BLaER1 (cell line): Measurements from ENCODE around the gene ARID2.

Experiments used
- H3K27ac ChIP-seq: shearing (Covaris generic); formaldehyde crosslinking; 2 replicates; pipeline ENCODE4 v1.8.1; 2022
- H3K27me3 ChIP-seq: shearing (Covaris generic); formaldehyde crosslinking; 2 replicates; pipeline ENCODE4 v1.8.1; 2022
- H3K36me3 ChIP-seq: shearing (Covaris generic); formaldehyde crosslinking; 2 replicates; pipeline ENCODE4 v1.8.1; 2022
- H3K4me1 ChIP-seq: shearing (Covaris generic); formaldehyde crosslinking; 2 replicates; pipeline ENCODE4 v1.8.1; 2022
- H3K4me2 ChIP-seq: shearing (Covaris generic); formaldehyde crosslinking; 2 replicates; pipeline ENCODE4 v1.8.1; 2022
- H3K4me3 ChIP-seq: shearing (Covaris generic); formaldehyde crosslinking; 2 replicates; pipeline ENCODE4 v1.8.1; 2022
- H3K9ac ChIP-seq: shearing (Covaris generic); formaldehyde crosslinking; 2 replicates; pipeline ENCODE4 v1.8.1; 2022
- H3K9me3 ChIP-seq: shearing (Covaris generic); formaldehyde crosslinking; 2 replicates; pipeline ENCODE4 v1.8.1; 2022
- H4K20me1 ChIP-seq: shearing (Covaris generic); formaldehyde crosslinking; 2 replicates; pipeline ENCODE4 v1.8.1; 2022
- Cebpa-rat ChIP-seq: shearing (Covaris generic); IDR thresholded peaks from 2 replicates; pipeline ENCODE4 v1.8.1; 2022

The ARID2 gene

GRCh38 chr12:45730084-45730347, 510 bp downstream of the ARID2 start:
- peaks cover 7% of the 10 kb centered on the region; the same call in 1 of the 2 replicates for H3K36me3 ChIP-seq
- H4K20me1 ChIP-seq = peaks cover 41% of the 10 kb centered on the region
- H3K9ac ChIP-seq = peak overlapping the region; percentile 99
- TF ChIP-seq Cebpa-rat = no peak
- H3K4me1 ChIP-seq = peaks cover 18% of the 10 kb centered on the region
- no peaks in the 10 kb centered on the region for H3K9me3 ChIP-seq
- H3K27me3 ChIP-seq = no peaks in the 10 kb centered on the region
- peak overlapping the region; percentile 88 for H3K4me2 ChIP-seq
- peak overlapping the region; percentile 97 for H3K27ac ChIP-seq
- peak overlapping the region; percentile 88 for H3K4me3 ChIP-seq

DNA sequence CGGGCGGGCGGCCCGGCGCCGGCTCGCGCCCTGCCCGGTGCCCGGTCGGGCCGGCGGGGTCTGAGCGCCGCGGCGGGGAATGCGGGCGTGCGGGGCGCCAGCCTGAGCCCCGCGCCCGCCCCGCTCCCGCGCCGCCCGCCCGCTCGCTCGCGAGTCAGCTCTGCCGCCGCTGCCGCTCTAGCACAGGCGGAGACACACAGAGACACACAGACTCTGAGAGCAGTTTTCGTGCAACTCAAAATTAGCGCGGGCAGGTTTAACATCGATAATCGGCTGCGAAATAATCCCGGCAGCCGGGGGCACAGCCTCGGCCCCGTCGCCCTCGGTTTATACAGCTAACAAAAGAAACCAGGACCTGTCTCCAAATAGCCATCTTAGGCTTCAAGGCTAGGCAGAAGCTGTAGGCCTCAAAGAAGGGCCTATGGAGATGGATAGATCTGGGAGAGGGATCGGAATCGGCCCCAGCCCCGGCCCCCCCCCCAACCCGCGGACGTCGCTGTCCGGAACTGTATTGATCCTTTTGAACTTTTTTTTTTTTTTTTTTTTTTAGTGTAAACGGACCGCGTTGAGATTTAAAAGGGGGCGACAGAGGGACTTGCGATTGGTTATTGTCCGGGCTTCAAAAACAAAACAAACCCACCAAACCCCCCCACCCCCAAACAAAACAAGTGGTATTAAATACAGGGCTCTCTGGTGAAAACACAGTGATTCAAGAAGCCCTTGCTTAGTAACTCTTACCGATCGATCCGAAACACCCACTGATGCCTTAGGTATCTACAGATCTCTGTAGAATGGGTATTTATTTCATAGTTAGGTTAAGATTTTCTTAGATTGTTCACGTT, 1.1 kb downstream of the ARID2 start:
- Histone ChIP-seq H3K4me1 (peaks cover 16% of the 10 kb centered on the region), H3K4me2 (peak overlapping the region; percentile 88), H3K9me3 (no peaks in the 10 kb centered on the region), H3K27me3 (no peaks in the 10 kb centered on the region), H3K9ac (peak overlapping the region; percentile 99), H3K27ac (peak overlapping the region; percentile 97), H3K4me3 (peak overlapping the region; percentile 88), H4K20me1 (peaks cover 35% of the 10 kb centered on the region), H3K36me3 (peaks cover 12% of the 10 kb centered on the region; the same call in 1 of the 2 replicates)
- no peak for TF ChIP-seq Cebpa-rat

DNA sequence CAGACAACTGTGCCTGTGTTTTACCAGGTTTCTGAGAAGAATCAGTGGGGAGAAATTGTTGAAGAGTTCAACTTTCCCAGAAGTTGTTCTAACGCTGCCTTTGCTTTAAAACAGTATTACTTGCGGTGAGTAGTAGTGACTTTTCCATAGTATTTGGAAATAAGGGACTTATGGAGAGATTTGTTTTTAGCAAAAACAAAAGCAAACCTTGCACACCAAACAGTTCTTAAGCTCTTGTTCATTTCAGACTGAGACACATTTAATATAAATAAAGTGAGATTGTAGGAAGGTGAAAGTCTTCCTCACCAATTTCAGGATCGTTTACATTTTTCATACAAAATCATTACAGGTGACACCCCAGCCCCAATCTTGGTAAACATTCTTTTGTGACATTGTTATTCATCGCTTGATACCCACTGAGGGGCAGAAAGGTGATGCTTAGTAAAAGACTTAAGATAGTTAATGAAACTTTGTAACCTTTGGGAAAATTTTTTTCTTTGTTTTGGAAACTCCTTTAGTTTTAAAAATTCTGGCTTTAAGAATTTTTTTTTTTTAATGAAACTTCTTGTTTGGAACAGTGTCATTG, 1.8 kb downstream of the ARID2 start:
- H3K4me3 ChIP-seq = peak overlapping the region; percentile 88
- H3K9me3 ChIP-seq = peaks cover 5% of the 10 kb centered on the region; the same call in 1 of the 2 replicates
- no peaks in the 10 kb centered on the region for H3K27me3 ChIP-seq
- H4K20me1 ChIP-seq = peaks cover 34% of the 10 kb centered on the region
- peaks cover 19% of the 10 kb centered on the region; the same call in 1 of the 2 replicates for H3K36me3 ChIP-seq
- H3K9ac ChIP-seq = peak overlapping the region; percentile 99
- no peak for TF ChIP-seq Cebpa-rat
- H3K4me1 ChIP-seq = peaks cover 16% of the 10 kb centered on the region
- peak overlapping the region; percentile 88 for H3K4me2 ChIP-seq
- H3K27ac ChIP-seq = peak overlapping the region; percentile 97

- peaks cover 43% of the 10 kb centered on the region for H4K20me1 ChIP-seq
- H3K9me3 ChIP-seq = peaks cover 15% of the 10 kb centered on the region
- no peaks in the 10 kb centered on the region for H3K27me3 ChIP-seq
- H3K4me2 ChIP-seq = peak overlapping the region; percentile 88
- TF ChIP-seq Cebpa-rat = no peak
- peaks cover 16% of the 10 kb centered on the region for H3K4me1 ChIP-seq
- 0 out of 2 replicates have a peak overlapping the region, but pooled peaks have one; percentile 97 for H3K27ac ChIP-seq
- H3K9ac ChIP-seq = peak overlapping the region; percentile 99
- peaks cover 28% of the 10 kb centered on the region for H3K36me3 ChIP-seq
- H3K4me3 ChIP-seq = peak overlapping the region; percentile 88
Observed at GRCh38 chr12:45732250-45732649, 2.7 kb downstream of the ARID2 start.

GRCh38 chr12:45732936-45733335, 3.4 kb downstream of the ARID2 start:
- Histone ChIP-seq H4K20me1 (peaks cover 50% of the 10 kb centered on the region), H3K27me3 (no peaks in the 10 kb centered on the region), H3K36me3 (peaks cover 34% of the 10 kb centered on the region), H3K27ac (0 out of 2 replicates have a peak overlapping the region, but pooled peaks have one; percentile 10), H3K4me2 (peak overlapping the region; percentile 80), H3K4me1 (peaks cover 16% of the 10 kb centered on the region), H3K9ac (peak overlapping the region; percentile 42; the same call in 1 of the 2 replicates), H3K4me3 (peak overlapping the region; percentile 40; the same call in 1 of the 2 replicates), H3K9me3 (peaks cover 15% of the 10 kb centered on the region)
- TF ChIP-seq Cebpa-rat = no peak

DNA sequence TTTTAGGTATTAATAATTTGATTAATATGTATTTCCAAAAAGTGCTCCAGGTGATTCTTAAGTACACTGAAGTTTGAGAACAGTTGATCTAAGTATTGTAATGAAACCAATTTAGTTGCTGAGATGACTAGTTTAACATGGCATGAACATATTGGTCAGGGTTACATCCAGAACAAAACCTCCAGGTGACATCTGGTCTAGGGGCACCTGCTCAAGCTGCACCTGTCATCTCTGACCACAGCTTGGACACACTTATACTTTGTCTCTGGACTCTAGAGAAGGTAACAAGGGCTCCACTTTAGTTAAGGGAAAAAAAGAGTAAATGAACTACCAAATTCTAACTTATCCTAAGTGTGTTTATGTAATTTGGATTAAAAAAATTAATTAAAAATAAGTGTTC, 8.1 kb downstream of the ARID2 start:
- H3K4me3 ChIP-seq = no peak overlapping the region
- peaks cover 72% of the 10 kb centered on the region for H4K20me1 ChIP-seq
- no peak overlapping the region for H3K27ac ChIP-seq
- H3K4me1 ChIP-seq = peaks cover 16% of the 10 kb centered on the region
- H3K9ac ChIP-seq = no peak overlapping the region
- H3K4me2 ChIP-seq = no peak overlapping the region
- peaks cover 38% of the 10 kb centered on the region for H3K9me3 ChIP-seq
- no peaks in the 10 kb centered on the region for H3K27me3 ChIP-seq
- TF ChIP-seq Cebpa-rat = no peak
- H3K36me3 ChIP-seq = peaks cover 75% of the 10 kb centered on the region

DNA sequence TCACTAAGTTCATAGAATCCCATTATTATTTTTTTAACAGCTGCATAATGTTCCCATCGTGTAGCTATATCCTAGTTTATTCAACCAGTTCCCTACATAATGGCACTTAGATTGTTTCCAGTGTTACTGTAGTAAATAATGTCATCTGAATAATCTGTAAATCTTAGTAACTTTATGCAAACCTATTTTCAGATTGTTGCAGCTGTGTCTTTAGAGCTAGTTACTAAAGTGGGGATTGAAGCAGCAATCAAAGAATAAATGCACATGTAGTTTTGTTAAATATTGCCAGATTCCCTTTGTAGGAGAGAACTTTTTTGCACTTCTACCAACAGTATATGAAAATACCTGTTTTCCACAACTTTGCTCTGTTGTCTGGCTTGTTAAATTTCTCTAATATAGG, 13.1 kb downstream of the ARID2 start:
- H4K20me1 ChIP-seq = peaks cover 91% of the 10 kb centered on the region
- H3K27me3 ChIP-seq = no peaks in the 10 kb centered on the region
- H3K9me3 ChIP-seq = peaks cover 23% of the 10 kb centered on the region
- H3K27ac ChIP-seq = no peak overlapping the region
- H3K4me2 ChIP-seq = no peak overlapping the region
- peaks cover 65% of the 10 kb centered on the region for H3K36me3 ChIP-seq
- H3K4me1 ChIP-seq = no peaks in the 10 kb centered on the region
- H3K4me3 ChIP-seq = no peak overlapping the region
- no peak for TF ChIP-seq Cebpa-rat
- H3K9ac ChIP-seq = no peak overlapping the region

- Histone ChIP-seq H3K4me3 (no peak overlapping the region), H4K20me1 (peaks cover 91% of the 10 kb centered on the region), H3K4me1 (no peaks in the 10 kb centered on the region), H3K9ac (no peak overlapping the region), H3K4me2 (no peak overlapping the region), H3K27me3 (no peaks in the 10 kb centered on the region), H3K9me3 (peaks cover 20% of the 10 kb centered on the region), H3K36me3 (peaks cover 66% of the 10 kb centered on the region), H3K27ac (no peak overlapping the region)
- TF ChIP-seq Cebpa-rat = no peak
Observed at GRCh38 chr12:45743247-45743646, 13.7 kb downstream of the ARID2 start.

GRCh38 chr12:45745861-45746277, 16.4 kb downstream of the ARID2 start:
- Histone ChIP-seq H3K4me1 (no peaks in the 10 kb centered on the region), H3K4me2 (no peak overlapping the region), H3K4me3 (no peak overlapping the region), H3K9me3 (peaks cover 10% of the 10 kb centered on the region), H3K9ac (no peak overlapping the region), H3K36me3 (peaks cover 67% of the 10 kb centered on the region), H3K27ac (no peak overlapping the region), H4K20me1 (peaks cover 100% of the 10 kb centered on the region), H3K27me3 (no peaks in the 10 kb centered on the region)
- no peak for TF ChIP-seq Cebpa-rat

DNA sequence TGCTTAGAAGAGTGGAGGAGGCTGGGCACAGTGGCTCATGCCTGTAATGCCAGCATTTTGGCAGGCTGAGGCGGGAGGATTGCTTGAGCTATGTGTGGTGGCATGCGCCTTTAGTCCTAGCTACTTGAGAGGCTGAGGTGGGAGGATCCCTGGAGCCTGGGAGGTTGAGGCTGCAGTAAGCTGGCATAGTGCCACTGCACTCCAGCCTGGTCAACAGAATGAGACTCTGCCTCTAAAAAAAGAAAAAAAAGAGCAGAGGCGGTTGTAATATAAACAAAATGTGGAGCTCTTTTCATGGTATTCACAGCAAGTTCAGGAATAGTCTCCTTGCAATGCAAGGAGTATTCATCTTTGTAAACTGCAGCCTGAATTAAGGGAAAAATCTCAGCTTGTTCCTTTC, 27.2 kb downstream of the ARID2 start:
- Histone ChIP-seq H3K27ac (no peak overlapping the region), H3K4me2 (no peak overlapping the region), H3K4me1 (no peaks in the 10 kb centered on the region), H3K36me3 (peaks cover 39% of the 10 kb centered on the region), H3K27me3 (no peaks in the 10 kb centered on the region), H4K20me1 (peaks cover 100% of the 10 kb centered on the region), H3K4me3 (no peak overlapping the region), H3K9me3 (no peaks in the 10 kb centered on the region), H3K9ac (no peak overlapping the region)
- no peak for TF ChIP-seq Cebpa-rat
